CD4-positive, alpha-beta memory T cell (primary cell): ENCODE results near the gene WDPCP. TPM values are rescaled to one million over a fixed set of nuclear protein-coding genes. Genes with fewer than 3 reads are reported as not detected.

Source experiments
- CTCF ChIA-PET: fragments of 350-600 bp; sonication (Branson Sonifier 250); formaldehyde crosslinking; loops from one replicate; lab custom pipeline; 2021; ENCODE audit warnings: inconsistent platforms; ENCODE audit not compliant: partially characterized antibody; lab: Charles Lee
- POLR2A ChIA-PET: fragments of 350-600 bp; sonication (Branson Sonifier 250); formaldehyde crosslinking; loops from one replicate; lab custom pipeline; 2021; ENCODE audit not compliant: partially characterized antibody; lab: Charles Lee
- DNase-seq, 5 donors: peaks; one replicate each; pipeline versions ENCODE4 v3.0.0 to v3.0.0-alpha.2; 2020 to 2022; ENCODE audit warnings: mixed read lengths in 1 of 5
- H3K27ac ChIP-seq: one replicate; pipeline ENCODE4 v1.7.0; 2013; ENCODE audit warnings: low read depth, low read length
- H3K27me3 ChIP-seq: 2 replicates; pipeline ENCODE4 v1.7.0; 2013; ENCODE audit warnings: mild to moderate bottlenecking, low read length, moderate library complexity; ENCODE audit not compliant: insufficient read depth
- H3K36me3 ChIP-seq: 2 replicates; pipeline ENCODE4 v1.7.0; 2013; ENCODE audit warnings: mild to moderate bottlenecking, low read length, moderate library complexity; ENCODE audit not compliant: insufficient read depth
- H3K4me1 ChIP-seq: 2 replicates; pipeline ENCODE4 v1.7.0; 2013; ENCODE audit warnings: mild to moderate bottlenecking, low read length, moderate library complexity; ENCODE audit not compliant: insufficient read depth
- H3K4me3 ChIP-seq, 2 donors: one replicate each; pipeline ENCODE4 v1.7.0; 2013; ENCODE audit warnings: low read length in 2 of 2, mild to moderate bottlenecking in 1 of 2
- H3K9me3 ChIP-seq, 2 donors: one replicate each; pipeline ENCODE4 v1.7.0; 2013; ENCODE audit warnings: low read length in 2 of 2, control low read depth in 1 of 2; ENCODE audit not compliant: control insufficient read depth in 1 of 2
- H3K27ac Mint-ChIP-seq, 7 donors: one replicate each; pipeline ENCODE4 v1.8.0; 2020 to 2021; ENCODE audit warnings: mixed read lengths in 7 of 7, mild to moderate bottlenecking in 6 of 7, inconsistent platforms in 3 of 7, moderate library complexity in 3 of 7
- H3K27me3 Mint-ChIP-seq, 2 donors: one replicate each; pipeline ENCODE4 v1.8.0; 2020 to 2021; ENCODE audit warnings: mixed read lengths in 2 of 2
- H3K36me3 Mint-ChIP-seq, 2 donors: one replicate each; pipeline ENCODE4 v1.8.0; 2020 to 2021; ENCODE audit warnings: mixed read lengths in 2 of 2, inconsistent platforms in 1 of 2, mild to moderate bottlenecking in 1 of 2
- H3K4me1 Mint-ChIP-seq, 4 donors: one replicate each; pipeline ENCODE4 v1.8.0; 2020 to 2021; ENCODE audit warnings: mixed read lengths in 4 of 4, mild to moderate bottlenecking in 1 of 4
- H3K4me3 Mint-ChIP-seq, 8 donors: one replicate each; pipeline ENCODE4 v1.8.0; 2020 to 2021; ENCODE audit warnings: mixed read lengths in 8 of 8, mild to moderate bottlenecking in 7 of 8, moderate library complexity in 6 of 8, inconsistent platforms in 3 of 8
- H3K9me3 Mint-ChIP-seq, 8 donors: one replicate each; pipeline ENCODE4 v1.8.0; 2020 to 2021; ENCODE audit warnings: mixed read lengths in 8 of 8, mild to moderate bottlenecking in 5 of 8, inconsistent platforms in 3 of 8, moderate library complexity in 1 of 8
- intact Hi-C: fragments of 100-400 bp; cut with micrococcal nuclease; formaldehyde crosslinking; loops from one replicate; pipeline ENCODE4 v1.15.1; 2023
- polyA plus RNA-seq, 2 donors: library from polyadenylated mRNA; unstranded; fragments of 300-500 nt; fragmentation: Illumina TruSeq; gene quantifications; one replicate each; pipeline ENCODE4 v1.2.3, GENCODE V29; 2021
- total RNA-seq, 2 experiments: library from RNA; stranded (reverse); gene quantifications; one replicate each; pipeline ENCODE4 v1.2.3, GENCODE V29; 2021

Gene WDPCP
- total and polyA plus RNA-seq, 4 experiments from 2014 or later, result 2.9 to 13.2 (median 6.9) TPM

DNA sequence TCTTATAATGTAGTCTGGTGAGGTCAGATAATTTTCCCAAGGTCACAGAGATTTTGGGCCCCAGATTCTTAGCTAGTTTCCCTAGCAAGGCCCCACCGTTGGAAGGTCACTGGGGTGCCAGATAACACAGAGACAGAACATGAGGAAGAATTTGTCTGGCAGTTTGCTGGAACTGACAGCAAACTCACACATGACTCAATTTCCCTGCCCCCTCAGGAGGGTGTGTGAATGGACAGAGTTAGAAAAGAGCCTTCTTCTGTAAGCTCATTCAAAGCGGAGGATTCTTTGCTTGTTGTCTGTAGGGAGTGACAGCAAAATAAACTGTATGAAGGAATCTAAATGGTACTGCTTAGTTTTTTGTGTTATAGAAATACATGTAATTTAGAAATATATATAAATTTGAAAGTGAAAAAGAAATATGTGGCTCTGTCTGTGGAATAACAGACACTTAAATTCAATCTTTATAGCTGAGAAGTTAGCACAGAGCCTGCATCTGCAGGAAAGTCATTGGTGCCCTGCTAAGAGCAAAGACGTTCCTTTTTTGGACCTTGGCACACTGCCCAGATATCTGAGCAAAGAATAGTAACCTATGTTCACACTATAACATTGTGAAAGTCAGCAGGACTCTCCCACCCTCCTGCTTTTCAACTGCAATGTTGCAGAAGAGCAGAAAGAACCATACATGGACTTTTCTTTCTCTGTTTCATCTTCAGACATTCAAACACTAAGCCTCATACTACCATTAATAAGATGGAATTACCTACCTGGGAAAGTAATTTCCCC, 2.5 kb upstream of the WDPCP start:
- Mint-ChIP-seq H3K4me3 (peak overlapping the region in 5 of 8 donors; percentile 5 to 96 (median 89)), H3K4me1 (peaks cover 22 to 59% (median 48%) of the 10 kb centered on the region in 4 donors), H3K36me3 (peaks cover 9 to 39% of the 10 kb centered on the region in 2 donors), H3K27me3 (no peaks in the 10 kb centered on the region), H3K27ac (peak overlapping the region in 6 of 7 donors; percentile 4 to 92 (median 30)), H3K9me3 (peaks cover 0 to 2% (median 0%) of the 10 kb centered on the region in 8 donors)
- intact Hi-C loops, result no loop called here
- Histone ChIP-seq H3K9me3 (no peaks in the 10 kb centered on the region), H3K27ac (no peak overlapping the region), H3K4me1 (peaks cover 32% of the 10 kb centered on the region), H3K4me3 (no peak overlapping the region), H3K27me3 (no peaks in the 10 kb centered on the region), H3K36me3 (peaks cover 10% of the 10 kb centered on the region)
- ChIA-PET POLR2A (interaction anchor here (4.6 kb wide), 1 partner anchor 250 kb away, joined by 33 read pairs; the partner anchor contains the start of gene UGP2), CTCF (no interaction called here)
- DNase-seq, result no peak

DNA sequence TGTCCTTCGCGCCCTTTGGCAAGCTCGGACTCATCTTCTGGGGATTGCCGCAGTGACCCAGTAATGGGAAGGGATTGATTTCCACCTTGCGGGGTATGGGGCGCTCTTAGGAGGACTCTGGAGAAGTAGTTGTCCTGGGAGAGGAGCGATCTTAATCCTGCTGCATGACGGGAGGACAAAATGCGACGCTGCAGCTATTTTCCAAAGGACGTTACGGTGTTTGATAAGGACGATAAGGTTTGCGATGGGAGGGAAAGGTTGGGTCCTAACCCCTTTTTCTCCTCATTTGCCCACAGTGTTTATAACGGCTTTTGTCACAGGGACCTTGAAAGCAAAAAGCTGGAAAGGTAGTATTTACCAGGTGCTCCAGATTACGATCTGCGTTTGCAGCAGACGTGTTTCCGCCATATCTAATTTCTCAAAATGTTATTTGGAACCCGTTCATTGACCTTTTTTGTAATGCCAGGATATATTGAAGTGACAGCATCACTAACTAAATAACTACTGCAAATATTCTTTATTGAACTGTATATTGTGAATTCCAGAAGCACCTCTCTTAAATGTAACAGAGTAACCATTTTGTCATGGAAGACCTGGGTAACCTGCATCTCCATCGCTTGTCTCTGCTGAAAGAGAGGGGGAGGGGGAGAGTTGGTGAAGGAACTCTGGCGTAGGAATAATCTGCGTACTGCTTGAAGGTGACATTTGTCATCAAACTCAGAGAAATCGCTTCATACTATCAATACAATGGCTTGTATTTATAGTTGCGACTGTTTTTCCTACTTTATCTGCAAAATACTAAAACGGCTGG, 1.1 kb upstream of the WDPCP start:
- Histone ChIP-seq H3K9me3 (no peaks in the 10 kb centered on the region), H3K27ac (peak overlapping the region; percentile 82), H3K4me1 (peaks cover 32% of the 10 kb centered on the region), H3K27me3 (no peaks in the 10 kb centered on the region), H3K4me3 (peak overlapping the region; percentile 78 to 96), H3K36me3 (peaks cover 6% of the 10 kb centered on the region)
- CTCF ChIA-PET, result interaction anchor here (2.2 kb wide), 1 partner anchor 271 kb away, joined by 8 read pairs; no protein-coding TSS in a partner anchor
- POLR2A ChIA-PET, result interaction anchor here (1.0 to 4.6 kb wide), 17 partner anchors 11 to 1684 kb away, joined by 3 to 33 read pairs (median 3); partner anchors contain the start of genes ACTR2, AFTPH, COMMD1 and RAB1A
- Mint-ChIP-seq H3K27me3 (no peaks in the 10 kb centered on the region), H3K27ac (peak overlapping the region; percentile 92 to 99 (median 98)), H3K36me3 (peaks cover 4 to 27% of the 10 kb centered on the region in 2 donors), H3K4me3 (peak overlapping the region; percentile 89 to 96 (median 95)), H3K9me3 (peaks cover 0 to 2% (median 0%) of the 10 kb centered on the region in 8 donors), H3K4me1 (peaks cover 22 to 59% (median 48%) of the 10 kb centered on the region in 4 donors)
- intact Hi-C loops, result loop anchor here (2.0 kb wide), 2 partner anchors 271 to 1539 kb away; no protein-coding TSS in a partner anchor
- DNase-seq, result peak in 2 of 5 donors; percentile 16 to 44

DNA sequence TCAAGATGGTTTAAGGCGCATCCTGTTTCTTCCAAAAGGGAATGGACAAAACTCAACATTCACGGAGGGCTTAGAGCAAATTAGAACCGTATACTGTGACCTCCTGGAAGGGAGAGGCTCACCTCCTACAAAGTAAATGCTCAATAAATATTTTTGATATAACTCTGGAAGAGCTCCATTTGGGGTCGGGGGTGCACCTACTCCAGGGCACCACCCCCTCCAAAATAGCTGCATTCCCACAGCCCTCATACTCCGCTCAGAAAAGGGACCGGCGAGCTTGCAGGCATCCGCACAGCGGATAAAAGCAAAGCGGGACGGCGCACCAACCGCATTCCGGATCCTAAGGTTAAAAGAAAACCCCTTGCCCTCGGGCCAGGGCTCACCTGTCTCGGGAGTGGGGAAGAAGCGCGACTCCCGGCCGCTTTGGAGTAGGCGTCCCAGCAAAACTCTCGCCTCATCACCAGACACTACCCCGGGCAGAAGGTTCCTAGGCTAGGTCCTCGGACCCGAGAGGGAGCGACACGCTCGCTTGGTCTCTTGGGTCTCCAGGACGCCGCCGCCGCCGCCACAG, 378 bp downstream of the WDPCP start:
- H3K4me1 ChIP-seq, result peaks cover 32% of the 10 kb centered on the region
- CTCF ChIA-PET, result interaction anchor here (0.9 to 2.2 kb wide), 6 partner anchors 9 to 273 kb away, joined by 3 to 8 read pairs (median 3); no protein-coding TSS in a partner anchor
- peak overlapping the region; percentile 78 to 96 for H3K4me3 ChIP-seq
- Mint-ChIP-seq H3K4me1 (peaks cover 18 to 50% (median 40%) of the 10 kb centered on the region in 4 donors), H3K9me3 (peaks cover 0 to 2% (median 0%) of the 10 kb centered on the region in 8 donors), H3K4me3 (peak overlapping the region; percentile 89 to 96 (median 95)), H3K27ac (peak overlapping the region; percentile 92 to 99 (median 98)), H3K36me3 (peaks cover 0 to 20% of the 10 kb centered on the region in 2 donors), H3K27me3 (no peaks in the 10 kb centered on the region)
- H3K36me3 ChIP-seq, result peaks cover 6% of the 10 kb centered on the region
- intact Hi-C loops, result loop anchor here (1.0 to 2.0 kb wide), 6 partner anchors 252 to 1541 kb away; partner anchors contain the start of genes AFTPH, EHBP1 and PELI1
- H3K27me3 ChIP-seq, result no peaks in the 10 kb centered on the region
- no peaks in the 10 kb centered on the region for H3K9me3 ChIP-seq
- H3K27ac ChIP-seq, result peak overlapping the region; percentile 82
- POLR2A ChIA-PET, result interaction anchor here (0.6 to 4.6 kb wide), 22 partner anchors 12 to 1683 kb away, joined by 3 to 33 read pairs (median 3); partner anchors contain the start of genes ACTR2, AFTPH, COMMD1 and RAB1A
- no peak for DNase-seq

DNA sequence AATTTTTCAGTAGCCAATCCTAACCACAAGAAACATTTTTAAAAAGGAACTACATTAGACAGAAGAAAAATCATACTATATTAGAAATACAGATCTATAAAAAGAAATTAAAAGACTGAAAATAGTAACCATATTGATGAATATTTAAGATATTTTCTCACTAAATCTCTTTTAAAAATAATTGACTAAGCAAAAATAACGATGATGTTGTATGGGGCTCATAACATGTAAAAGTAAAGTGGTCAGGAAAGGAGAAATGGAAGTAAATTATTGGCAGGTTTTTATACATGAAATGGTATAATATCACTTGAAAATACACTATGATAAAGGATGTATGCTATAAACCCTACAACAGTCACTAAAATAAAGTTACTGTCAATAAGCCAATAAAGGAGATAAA, 5.4 kb downstream of the WDPCP start:
- H3K4me3 ChIP-seq, result no peak overlapping the region
- DNase-seq, result no peak
- Mint-ChIP-seq H3K27me3 (no peaks in the 10 kb centered on the region), H3K27ac (peak overlapping the region in 1 of 7 donors; percentile 17), H3K36me3 (peaks cover 0 to 2% of the 10 kb centered on the region in 2 donors), H3K4me3 (no peak overlapping the region), H3K9me3 (peaks cover 0 to 3% (median 0%) of the 10 kb centered on the region in 8 donors), H3K4me1 (peaks cover 6 to 23% (median 16%) of the 10 kb centered on the region in 4 donors)
- intact Hi-C loops, result no loop called here
- no peaks in the 10 kb centered on the region for H3K9me3 ChIP-seq
- no peaks in the 10 kb centered on the region for H3K27me3 ChIP-seq
- H3K27ac ChIP-seq, result no peak overlapping the region
- ChIA-PET POLR2A (no interaction called here), CTCF (no interaction called here)
- peaks cover 11% of the 10 kb centered on the region for H3K4me1 ChIP-seq
- no peaks in the 10 kb centered on the region for H3K36me3 ChIP-seq

DNA sequence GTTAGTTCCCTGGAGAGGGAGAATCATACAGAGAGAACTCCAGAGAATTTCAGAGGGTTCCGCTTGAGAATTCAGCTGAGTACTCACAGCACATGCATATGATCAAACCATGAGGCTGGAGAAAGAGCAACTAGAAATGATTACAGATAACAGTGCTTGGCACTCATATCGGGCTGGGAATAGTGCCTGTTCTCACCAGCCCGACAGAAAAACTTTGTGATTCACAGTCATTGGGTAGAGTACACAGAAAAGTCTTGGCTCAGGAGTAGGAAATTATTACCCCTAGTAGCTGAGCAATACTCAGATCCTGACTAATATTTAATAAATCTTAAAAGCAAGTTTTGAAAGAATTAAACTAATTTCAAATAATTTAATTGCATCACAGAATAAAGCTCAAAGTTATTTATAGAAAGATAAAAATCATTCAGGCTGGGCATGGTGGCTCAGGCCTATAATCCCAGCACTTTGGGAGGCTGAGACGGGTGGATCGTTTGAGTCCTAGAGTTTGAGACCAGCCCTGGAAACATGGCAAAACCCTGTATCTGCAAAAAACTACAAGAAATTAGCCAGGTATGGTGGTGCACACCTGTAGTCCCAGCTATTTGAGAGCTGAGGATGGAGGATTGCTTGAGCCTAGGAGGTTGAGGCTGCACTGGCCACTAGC, 6.8 kb downstream of the WDPCP start:
- no peaks in the 10 kb centered on the region for H3K4me1 ChIP-seq
- H3K9me3 Mint-ChIP-seq, result peaks cover 0 to 3% (median 0%) of the 10 kb centered on the region in 8 donors
- no peak overlapping the region for H3K27ac ChIP-seq
- H3K4me1 Mint-ChIP-seq, result peaks cover 0 to 10% (median 4%) of the 10 kb centered on the region in 4 donors
- no peak overlapping the region for H3K27ac Mint-ChIP-seq
- no peaks in the 10 kb centered on the region for H3K36me3 ChIP-seq
- peaks cover 0 to 2% of the 10 kb centered on the region in 2 donors for H3K36me3 Mint-ChIP-seq
- no peak for DNase-seq
- no peaks in the 10 kb centered on the region for H3K27me3 Mint-ChIP-seq
- no peak overlapping the region for H3K4me3 ChIP-seq
- ChIA-PET CTCF (no interaction called here), POLR2A (no interaction called here)
- intact Hi-C loops, result no loop called here
- H3K9me3 ChIP-seq, result no peaks in the 10 kb centered on the region
- no peak overlapping the region for H3K4me3 Mint-ChIP-seq
- H3K27me3 ChIP-seq, result no peaks in the 10 kb centered on the region

DNA sequence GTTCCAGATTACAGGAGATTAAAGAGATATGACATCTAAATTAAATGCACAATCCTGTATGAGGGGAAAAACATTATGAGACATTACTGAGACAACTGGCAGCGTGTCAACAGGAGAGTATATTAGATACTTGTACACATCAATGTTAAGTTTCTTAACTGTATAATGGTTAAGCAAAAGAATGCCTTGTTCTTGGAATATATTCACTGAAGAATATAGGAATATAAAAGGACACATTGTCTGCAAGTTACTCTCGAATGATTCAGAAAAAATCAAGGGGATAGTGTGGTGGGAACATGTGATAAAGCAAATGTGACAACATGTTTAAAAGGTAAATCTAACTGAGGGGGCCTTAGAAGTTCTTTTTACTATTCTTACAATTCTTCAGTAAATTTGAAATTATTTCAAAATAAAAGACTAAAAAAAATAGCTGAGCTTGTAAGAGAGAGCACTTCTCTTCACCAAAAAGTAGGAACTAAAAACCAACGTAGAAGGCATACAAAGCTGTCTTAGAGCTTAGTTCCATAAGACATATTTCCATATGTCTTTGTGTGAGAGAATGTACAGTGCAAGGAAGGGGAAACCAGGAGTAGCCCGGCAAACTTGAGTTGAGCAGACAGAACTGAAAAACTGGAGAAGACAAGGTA, 7.5 kb downstream of the WDPCP start:
- Mint-ChIP-seq H3K27me3 (no peaks in the 10 kb centered on the region), H3K4me1 (peaks cover 0 to 10% (median 5%) of the 10 kb centered on the region in 4 donors), H3K9me3 (peaks cover 0 to 3% (median 0%) of the 10 kb centered on the region in 8 donors), H3K27ac (no peak overlapping the region), H3K4me3 (no peak overlapping the region), H3K36me3 (peaks cover 0 to 2% of the 10 kb centered on the region in 2 donors)
- H3K27ac ChIP-seq, result no peak overlapping the region
- DNase-seq, result no peak
- no peak overlapping the region for H3K4me3 ChIP-seq
- H3K4me1 ChIP-seq, result no peaks in the 10 kb centered on the region
- H3K27me3 ChIP-seq, result no peaks in the 10 kb centered on the region
- CTCF ChIA-PET, result no interaction called here
- H3K9me3 ChIP-seq, result no peaks in the 10 kb centered on the region
- POLR2A ChIA-PET, result no interaction called here
- intact Hi-C loops, result no loop called here
- no peaks in the 10 kb centered on the region for H3K36me3 ChIP-seq
